ENCODE data around the gene GLRX3. TPM values are rescaled to one million over a fixed set of nuclear protein-coding genes. Genes with fewer than 3 reads are reported as not detected.
A peak's percentile ranks its signal among the peaks of the same experiment; 100 is the strongest.

The GLRX3 gene
- total RNA-seq, 1 experiment from 2014 or later = 173 TPM

DNA sequence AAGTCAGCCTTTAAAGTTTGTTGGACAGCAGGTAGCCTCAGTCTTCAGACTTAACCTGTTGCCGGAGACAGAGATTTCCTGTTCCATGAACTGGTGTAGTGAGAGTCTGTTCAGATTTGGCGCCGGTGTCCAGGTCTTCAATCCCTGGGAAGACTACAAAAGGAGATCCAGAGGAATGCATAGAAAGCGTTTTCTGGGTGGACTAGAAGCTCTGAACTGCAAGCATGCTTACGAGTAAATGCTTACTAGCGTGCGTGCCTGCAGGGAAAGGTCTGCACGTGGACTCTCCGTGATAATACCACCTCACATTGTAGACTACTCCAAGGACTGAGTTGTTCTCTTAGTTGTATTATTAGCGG lies 878 bp downstream of the GLRX3 start:
- DNase-seq (ENCODE audit: extremely low read depth, low read depth) = no peak

DNA sequence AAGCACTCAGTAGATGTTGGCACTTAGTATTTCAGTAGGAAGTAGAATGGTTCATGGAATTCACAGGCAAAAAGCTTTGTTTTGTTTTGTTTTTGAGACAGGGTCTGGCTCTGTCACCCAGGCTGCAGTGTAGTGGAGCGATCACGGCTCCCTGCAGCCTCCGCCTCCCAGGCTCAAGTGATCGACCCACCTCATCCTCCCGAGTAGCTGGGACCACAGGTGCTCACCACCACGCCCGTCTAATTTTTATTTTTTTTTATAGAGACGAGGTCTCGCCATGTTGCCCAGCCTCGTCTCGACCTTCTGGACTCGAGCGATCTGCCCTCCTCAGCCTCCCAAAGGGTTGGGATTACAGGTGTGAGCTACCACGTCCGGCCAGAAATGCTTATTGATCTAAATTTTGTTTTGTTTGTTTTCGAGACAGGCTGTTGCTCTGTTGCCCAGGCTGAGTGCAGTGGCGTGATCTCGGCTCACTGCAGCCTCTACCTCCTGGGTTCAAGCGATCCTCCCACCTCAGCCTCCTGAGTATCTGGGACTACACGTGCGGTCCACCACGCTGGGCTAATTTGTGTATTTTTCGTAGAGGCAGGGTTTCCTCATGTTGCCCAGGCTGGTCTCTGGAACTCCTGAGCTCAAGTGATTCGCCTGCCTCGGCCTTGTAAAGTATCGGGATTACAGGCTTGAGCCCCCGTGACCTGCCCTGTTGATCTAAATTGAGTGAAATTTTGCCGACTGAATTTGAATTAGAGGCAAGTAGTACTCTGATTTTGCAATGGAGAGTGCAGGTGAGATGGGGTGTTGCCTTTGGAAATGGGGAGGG lies 1.7 kb downstream of the GLRX3 start:
- DNase-seq (ENCODE audit: extremely low read depth, low read depth) = no peak

DNA sequence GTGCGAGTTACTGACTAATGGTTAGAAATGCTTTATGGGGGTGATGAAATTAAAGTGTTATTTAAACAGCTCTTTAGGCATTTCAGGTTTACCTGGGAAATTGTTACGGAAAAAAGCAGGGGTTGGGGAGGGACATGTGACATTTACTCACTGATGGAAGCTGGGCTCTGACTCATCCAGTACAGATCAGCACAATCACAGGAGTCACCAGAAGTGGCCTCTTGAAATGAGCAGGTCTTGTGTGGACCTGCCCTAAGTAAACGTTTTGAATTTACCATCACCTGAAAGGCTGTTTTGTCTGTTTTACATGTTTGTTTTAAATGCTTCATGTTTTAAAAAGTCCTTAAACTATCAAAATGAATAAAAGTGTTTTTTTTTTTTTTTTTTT lies 2.3 kb downstream of the GLRX3 start:
- peak; percentile 54 for DNase-seq (ENCODE audit: extremely low read depth, low read depth)

DNA sequence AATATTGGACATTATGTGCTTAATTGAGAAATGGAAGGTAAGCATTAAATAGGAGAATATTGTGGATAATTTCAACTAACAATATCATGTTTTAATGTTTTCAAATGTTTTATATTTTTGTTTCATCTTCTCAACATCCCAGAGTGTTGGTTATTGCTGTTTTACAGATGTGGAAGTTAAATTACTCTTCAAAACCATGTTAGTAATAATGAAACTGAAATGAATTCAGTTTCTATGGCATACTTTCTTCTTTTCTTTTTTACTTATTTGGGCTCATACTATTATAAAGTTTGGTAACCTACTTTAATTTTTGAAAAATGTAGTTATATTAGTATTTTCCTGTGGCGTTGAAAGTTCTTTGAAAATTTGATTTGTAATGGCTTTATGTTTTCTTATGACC lies 4.2 kb downstream of the GLRX3 start:
- DNase-seq (ENCODE audit: extremely low read depth, low read depth) = no peak

DNA sequence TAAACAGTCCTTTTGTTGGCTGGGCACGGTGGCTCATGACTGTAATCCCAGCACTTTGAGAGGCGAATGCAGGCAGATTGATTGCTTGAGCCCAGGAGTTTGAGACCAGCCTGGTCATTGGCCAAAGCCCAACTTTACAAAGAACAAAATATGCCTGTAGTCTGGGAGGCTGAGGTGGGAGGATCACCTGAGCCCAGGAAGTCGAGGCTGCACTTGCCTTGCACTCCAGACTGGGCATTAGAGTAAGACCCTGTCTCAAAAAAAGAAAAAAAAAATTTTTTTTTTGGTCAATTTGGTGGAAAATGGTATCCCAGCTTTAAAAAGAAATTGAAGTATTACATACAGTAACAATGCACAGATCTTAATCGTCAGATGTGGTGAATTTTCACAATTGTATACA lies 4.8 kb downstream of the GLRX3 start:
- DNase-seq (ENCODE audit: extremely low read depth, low read depth) = no peak

DNA sequence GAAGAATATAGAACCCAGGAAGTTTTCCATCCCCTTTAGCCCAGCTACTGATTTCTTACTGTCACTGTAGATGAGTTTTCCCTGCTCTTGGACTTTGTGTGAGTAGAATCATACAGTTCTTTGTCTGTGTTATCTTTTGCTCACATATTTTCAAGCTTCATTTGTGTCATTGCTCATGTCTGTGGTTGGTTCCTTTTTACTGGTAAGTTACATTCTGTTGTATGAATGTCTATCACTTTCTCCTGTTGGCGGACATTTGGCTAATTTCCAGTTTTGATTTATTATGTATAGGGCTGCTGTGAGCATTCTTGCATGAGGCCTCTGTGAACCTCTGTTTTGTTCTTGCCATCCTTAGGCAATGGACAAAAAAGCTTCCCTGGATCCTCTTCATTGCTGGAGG lies 5.3 kb downstream of the GLRX3 start:
- DNase-seq (ENCODE audit: extremely low read depth, low read depth) = no peak

DNA sequence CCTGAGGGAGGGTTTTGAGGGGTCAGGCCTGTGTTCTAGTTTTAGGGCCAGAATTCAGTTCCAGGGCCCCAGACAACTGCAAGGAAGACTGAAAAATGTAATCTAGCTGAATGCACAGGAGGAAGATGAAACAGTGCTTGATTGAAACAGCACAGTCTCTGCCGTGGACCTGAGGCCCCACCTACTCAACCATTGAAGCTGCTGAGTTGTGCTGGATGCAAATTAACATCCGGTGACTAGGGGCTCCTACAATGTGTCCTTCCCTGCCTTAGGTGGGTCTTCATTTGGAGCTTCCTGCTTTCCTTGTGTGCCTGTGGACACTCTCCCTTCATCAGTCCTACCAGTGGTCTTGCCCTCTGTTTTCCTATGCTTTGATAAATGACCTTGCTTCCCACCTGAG lies 5.7 kb downstream of the GLRX3 start:
- no peak for DNase-seq (ENCODE audit: extremely low read depth, low read depth)

DNA sequence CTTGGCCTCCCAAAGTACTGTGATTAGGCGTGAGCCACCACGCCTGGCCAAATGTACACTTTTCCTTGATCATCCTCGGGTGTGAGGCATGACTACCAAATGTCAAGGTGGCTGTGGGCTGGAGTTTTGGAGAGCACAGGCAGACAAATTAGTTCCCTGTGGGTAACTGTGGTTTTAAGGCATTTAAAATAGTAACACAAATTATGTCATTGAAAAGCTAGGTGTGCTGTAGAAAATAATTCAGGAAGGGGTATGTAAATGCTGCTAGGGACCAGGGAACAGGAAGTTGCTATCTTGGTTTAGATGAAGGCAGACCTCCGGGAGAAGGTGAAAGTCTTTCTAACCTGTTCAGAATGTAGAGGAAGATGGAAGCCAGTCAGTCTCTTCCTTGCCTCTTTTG lies 9.9 kb downstream of the GLRX3 start:
- DNase-seq (ENCODE audit: extremely low read depth, low read depth) = no peak

DNA sequence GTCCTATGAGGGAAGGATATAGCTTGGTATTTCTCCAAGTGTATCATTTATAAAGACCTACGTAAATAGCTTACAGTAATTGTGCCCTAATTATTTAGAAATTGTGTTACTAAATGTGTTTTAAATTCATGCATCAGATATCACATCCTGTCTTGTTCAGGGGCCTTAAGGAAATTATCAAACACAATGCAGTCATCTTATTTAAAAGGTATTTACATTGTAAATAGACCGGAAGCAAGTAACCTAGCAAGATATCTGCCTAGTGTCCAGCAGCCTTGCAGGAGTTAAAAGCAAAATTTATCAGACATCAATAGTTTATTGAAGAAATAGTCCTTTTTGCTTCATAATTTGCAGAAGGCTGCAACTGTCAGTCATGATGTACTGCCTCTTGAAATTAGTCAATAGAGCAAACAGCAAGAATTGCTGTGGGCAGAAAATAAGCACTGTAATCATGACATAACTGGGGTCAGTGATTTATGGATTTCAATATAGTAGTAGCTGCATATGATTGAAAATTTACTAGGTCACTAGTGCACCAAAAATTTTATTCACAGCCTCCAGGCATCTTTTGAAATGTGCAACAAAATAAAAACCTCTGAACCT lies 23.1 kb downstream of the GLRX3 start:
- DNase-seq (ENCODE audit: extremely low read depth, low read depth) = no peak

DNA sequence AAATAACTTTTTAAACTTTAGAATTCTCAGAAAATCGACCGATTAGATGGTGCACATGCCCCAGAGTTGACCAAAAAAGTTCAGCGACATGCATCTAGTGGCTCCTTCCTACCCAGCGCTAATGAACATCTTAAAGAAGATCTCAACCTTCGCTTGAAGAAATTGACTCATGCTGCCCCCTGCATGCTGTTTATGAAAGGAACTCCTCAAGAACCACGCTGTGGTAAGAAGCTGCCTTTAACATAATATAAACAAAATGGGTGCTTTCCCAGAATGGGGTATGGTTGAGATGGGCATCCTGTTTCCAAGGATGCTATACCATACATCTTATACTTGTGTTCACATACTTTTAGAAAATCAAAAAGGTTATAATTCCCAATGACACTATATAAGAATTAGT lies 24.6 kb downstream of the GLRX3 start:
- no peak for DNase-seq (ENCODE audit: extremely low read depth, low read depth)

DNA sequence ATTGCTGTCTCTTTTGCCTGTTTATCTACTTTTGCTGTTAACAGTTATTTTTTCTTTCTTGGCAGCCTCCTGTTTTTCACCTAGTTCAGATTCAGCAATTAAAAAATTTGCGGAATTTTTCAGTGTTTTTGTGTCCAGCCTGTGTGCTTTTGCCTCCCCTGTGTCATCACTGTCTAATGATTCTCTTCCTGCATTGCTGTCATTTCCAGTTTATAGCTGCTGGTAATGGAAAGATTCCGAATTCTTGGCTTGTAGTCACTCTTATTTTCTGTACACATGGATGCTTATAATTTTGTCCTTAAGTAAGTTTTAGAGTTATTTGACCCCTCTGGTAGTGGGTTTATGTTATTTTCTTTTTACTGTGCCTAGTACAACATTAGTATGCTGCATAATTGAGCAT lies 25.1 kb downstream of the GLRX3 start:
- no peak for DNase-seq (ENCODE audit: extremely low read depth, low read depth)

DNA sequence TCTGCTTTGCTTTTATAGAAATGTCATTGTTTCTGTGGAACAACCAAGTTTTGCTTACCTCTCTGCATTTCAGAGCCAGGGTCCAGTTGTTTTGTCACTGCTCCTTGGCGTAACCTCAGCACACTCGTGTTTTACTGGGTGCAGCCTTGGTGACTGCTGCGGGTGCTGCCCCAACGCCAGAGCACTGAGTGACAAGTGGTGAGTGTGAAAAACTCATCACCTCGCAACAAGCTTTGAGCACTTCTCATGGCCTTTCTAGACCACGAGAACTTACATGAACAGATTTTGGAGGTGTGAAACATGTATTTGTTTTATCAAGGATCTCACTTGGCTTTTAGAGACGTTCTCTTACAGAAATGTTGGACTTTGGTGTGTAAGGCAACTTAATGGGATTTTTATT lies 31.0 kb downstream of the GLRX3 start:
- DNase-seq (ENCODE audit: extremely low read depth, low read depth) = no peak

DNA sequence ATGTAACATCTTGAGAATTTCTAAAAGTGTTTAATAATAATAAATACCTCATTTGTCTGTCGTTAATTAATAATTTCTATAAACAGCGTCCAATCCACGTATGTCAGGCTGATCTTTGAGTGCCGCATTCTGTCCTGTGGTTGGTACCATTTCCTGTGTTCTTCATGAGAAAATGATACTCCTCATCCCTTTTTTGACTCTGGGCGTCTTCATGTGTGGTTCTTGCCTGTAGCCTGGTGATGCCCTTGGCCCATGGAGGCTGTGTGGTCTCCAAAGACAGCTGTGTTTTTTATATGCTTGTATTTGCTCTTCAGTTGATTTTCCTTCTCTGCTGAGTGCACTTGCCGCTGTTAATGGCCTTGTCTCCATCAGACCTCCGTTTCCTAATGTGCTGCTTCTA lies 31.5 kb downstream of the GLRX3 start:
- no peak for DNase-seq (ENCODE audit: extremely low read depth, low read depth)

DNA sequence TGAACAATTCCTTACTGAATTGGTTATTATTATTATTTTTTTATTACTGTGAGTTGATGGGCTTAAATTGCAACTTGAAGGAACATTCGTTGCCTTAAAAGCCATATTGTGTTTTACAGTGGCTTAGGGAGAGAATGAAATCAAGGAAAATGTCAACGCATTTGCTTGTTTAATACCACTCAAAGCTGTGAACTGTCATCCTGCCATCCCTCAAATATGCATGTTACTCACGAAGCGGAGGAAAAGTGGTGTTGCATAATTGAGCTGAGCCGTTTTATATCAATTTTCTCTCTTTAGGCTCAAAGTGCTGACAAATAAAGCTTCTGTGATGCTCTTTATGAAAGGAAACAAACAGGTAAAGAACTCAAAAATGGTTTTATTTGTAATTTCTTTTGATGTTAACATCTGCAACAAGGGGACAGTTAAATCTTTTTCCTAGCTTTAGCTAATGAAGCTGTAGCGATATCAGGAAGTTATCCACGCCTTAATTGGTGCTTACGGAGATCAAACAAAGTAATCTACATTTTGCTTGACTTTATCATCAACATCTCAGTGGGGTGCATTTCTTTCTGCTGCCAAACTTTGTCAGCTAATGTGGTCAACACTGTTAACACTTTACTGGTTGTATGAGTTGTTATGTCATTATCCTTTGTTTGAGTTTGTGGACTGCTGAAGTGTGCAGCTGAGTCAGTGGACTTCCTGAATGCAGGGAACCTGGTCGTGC lies 33.1 kb downstream of the GLRX3 start:
- DNase-seq (ENCODE audit: extremely low read depth, low read depth) = no peak

DNA sequence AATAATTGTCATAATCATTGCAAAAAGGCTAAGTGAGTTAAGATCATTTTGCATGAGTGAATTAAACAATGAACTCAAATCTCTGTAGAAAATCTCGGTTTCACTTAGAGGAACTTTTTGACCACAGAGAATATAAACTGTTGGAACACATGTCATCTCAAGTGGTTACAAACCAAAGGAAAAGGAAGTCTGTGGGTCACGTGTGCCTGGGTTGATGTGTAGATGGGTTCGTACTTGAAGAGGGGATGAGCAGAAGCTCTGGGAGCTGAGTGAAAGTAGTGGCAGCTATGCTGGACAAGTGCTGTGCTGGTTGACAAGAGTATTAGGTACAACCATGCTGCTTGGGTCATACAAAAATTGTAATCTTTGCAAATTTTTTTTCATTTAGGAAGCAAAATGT lies 35.0 kb downstream of the GLRX3 start:
- no peak for DNase-seq (ENCODE audit: extremely low read depth, low read depth)

DNA sequence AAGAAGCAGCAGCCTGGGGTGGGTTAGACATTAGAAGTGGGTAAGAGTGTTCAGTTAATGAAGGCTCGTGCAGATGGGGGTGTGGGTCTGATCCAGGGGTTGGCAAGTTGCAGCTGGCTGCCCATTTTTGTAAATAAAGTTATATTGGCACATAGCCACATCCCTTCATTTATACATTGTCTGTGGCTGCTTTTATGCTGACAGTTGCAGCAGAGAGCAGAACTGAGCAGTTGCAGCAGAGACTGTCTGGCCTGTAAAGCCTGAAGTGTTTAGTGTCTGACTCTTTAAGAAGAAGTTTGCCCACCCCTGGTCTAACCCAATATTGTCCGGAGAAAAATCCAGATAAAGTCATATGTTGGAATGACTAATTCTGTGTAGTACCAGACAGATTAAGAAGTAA lies 38.1 kb downstream of the GLRX3 start:
- no peak for DNase-seq (ENCODE audit: extremely low read depth, low read depth)

DNA sequence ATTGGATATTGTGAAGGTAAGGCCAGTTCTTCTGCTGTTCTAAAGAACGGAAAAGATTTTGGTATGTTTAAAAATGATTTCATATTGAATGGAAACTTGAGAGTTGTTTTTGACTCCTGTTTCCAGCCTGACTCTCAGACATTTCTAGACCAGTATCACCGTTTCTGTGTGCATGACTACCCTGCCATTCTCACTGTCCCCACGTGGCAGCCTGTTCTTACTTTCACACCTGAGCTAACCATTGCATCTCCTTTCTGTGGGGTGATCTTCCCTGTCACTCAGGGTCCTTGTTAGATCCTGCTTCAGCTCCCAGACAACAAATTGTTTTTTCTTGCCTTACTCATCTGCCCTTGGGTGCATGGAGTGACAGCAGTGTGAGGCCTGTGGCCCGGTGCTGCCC lies 38.9 kb downstream of the GLRX3 start:
- no peak for DNase-seq (ENCODE audit: extremely low read depth, low read depth)

DNA sequence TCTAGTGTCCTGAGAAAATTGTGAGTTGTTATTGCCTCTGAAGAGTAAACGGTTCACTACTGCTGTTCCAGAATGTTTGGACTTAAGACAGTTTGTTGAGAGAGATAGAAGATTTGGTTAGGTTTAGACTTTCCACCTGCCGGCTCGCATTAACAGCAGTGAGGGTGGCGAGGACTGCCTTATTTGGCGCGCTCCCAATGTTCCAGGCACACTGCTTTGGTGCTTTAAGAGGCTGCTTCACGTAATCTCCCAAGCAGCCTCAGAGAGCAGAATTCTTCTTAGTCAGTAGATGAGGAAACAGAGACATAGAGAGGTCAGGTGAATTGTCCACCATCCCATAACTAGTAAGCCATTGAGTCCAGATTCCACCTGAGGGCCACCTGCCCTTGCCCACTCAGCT lies 41.1 kb downstream of the GLRX3 start:
- no peak for DNase-seq (ENCODE audit: extremely low read depth, low read depth)

DNA sequence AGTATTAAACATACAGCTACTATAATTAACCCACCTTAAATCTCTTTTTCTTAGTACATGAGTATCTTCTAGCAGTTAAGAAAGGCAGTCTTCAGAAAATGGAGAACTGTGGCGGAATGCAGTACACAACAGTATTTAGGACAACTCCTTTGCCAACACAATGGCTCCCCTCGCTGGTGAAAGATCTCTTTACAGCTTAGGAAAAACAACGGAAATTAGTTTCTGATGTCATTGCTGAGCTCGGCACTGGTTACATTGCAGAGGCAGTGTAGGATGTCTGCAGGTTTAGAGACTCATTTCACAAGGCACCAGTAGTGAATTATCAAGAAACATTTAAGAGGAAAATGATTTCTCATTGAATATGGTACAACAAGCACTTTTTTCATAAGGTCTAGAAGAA lies 43.4 kb downstream of the GLRX3 start:
- DNase-seq (ENCODE audit: extremely low read depth, low read depth) = peak; percentile 54

DNA sequence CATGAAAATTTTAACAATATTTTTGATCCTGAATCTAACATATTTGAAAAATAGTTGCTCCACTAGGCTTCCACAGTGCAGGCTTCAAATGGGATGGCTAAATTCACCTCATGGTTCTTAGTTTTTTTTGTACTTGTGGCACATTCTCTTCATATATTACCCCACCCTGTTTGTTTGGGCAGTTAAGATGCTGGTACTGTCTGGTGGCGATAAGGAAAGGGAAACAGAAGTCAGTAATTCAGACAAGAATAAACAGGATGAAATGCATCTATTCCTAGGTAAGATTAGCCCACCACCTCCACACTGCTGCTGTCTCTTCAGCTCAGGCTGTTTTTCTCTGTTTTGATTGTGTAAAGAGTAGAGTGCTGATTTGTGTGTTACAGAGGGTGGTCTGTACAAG lies 44.2 kb downstream of the GLRX3 start:
- no peak for DNase-seq (ENCODE audit: extremely low read depth, low read depth)

DNA sequence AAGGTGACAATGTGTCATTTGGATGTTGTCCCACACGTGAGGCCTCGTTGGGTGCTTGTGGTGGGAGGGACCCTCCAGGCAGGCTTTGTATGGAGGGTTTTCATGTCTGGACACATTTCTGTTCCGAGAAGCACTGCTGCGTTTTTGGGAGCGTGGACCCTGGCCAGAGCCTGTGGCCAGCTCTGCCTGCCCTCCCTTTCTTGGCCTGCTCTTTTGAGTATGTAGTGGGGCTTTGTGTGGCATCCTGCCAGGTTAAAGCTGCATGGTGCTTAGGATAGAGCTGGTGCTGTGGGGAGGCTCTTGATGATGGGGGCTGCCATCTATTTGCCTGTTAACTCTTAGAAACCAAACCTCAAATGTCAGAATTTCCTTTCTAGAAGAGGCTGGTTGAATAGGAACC lies 45.7 kb downstream of the GLRX3 start:
- no peak for DNase-seq (ENCODE audit: extremely low read depth, low read depth)

DNA sequence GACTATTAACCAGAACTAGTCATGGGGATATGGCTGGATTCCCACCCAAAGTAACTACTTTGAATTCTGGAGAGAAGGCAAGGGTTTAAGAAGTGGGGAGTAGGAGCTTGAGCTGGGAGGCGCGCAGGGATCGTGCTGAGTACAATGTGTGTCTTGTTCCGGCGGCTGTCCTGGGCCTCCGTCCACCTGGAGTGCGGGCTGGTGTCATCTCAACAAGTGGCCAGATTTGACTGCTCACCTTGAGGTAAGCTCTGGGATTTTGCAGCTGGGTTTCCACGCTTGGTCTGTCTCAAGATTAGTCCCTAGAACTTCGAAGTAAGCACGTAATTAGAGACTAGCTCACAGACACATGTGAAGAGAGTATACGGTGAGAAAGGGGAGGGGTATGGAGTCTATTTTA lies 49.4 kb downstream of the GLRX3 start:
- DNase-seq (ENCODE audit: extremely low read depth, low read depth) = no peak

All from NCI-H460 (cell line).